Motor neuron (in vitro differentiated cells): Measurements from ENCODE around the gene TSHZ2. TPM values are rescaled to one million over a fixed set of nuclear protein-coding genes. Genes with fewer than 3 reads are reported as not detected.
A peak's percentile ranks its signal among the peaks of the same experiment; 100 is the strongest.
"Not testable (repeated sequence)": the region's sequence is repeated elsewhere in the genome, so short reads cannot be mapped to it uniquely, and the experiment has no call there.

Experiments
- ATAC-seq, 8 experiments: fragments of 200-7000 bp; cut with Tn5 transposase; replicated peaks in 6 of 8; 2 replicates each; pipeline ENCODE4 v1.8.0; 2021; ENCODE audit warnings: mild to moderate bottlenecking in 8 of 8, moderate library complexity in 8 of 8
- H3K27ac ChIP-seq, 2 donors: fragments of 250-450 bp; sonication (Bioruptor Pico); 2 replicates each; pipeline ENCODE4 v1.9.0; 2021; ENCODE audit warnings: antibody characterized with exemption in 2 of 2, mild to moderate bottlenecking in 2 of 2, moderate library complexity in 1 of 2
- H3K4me1 ChIP-seq, 2 donors: fragments of 250-450 bp; sonication (Bioruptor Pico); replicated peaks in 1 of 2; 2 replicates each; pipeline ENCODE4 v1.6.1; 2021; ENCODE audit warnings: antibody characterized with exemption in 2 of 2, mild to moderate bottlenecking in 2 of 2, moderate library complexity in 1 of 2
- H3K4me3 ChIP-seq, 5 donors: fragments of 250-450 bp; sonication (Bioruptor Pico); 2 replicates each; pipeline ENCODE4 v1.9.0; 2021; ENCODE audit warnings: antibody characterized with exemption in 5 of 5, mild to moderate bottlenecking in 5 of 5, moderate library complexity in 4 of 5
- WGBS, 10 experiments: fragments of 450-650 bp; shearing (Covaris generic); methylation state at CpG; one replicate each; pipeline ENCODE4 v1.0.0; 2022; 5-methylcytosine and 5-hydroxymethylcytosine counted together
- in situ Hi-C, 9 experiments: fragments of 400-800 bp; cut with MboI; loops; one replicate each; pipeline ENCODE4 v1.15.0; 2021; ENCODE audit warnings: low sequenced_read_pairs in 9 of 9, low pct_unique_long_range_greater_than_20kb in 2 of 9; ENCODE audit not compliant: unreplicated experiment in 9 of 9
- total RNA-seq, 8 experiments: library from RNA; unstranded; fragments of 300-600 nt; gene quantifications; 2 replicates each; pipeline versions ENCODE4 v1.2.3 to v1.2.4, GENCODE V29; 2022

Gene TSHZ2
- total RNA-seq, 8 experiments from 2014 or later: 11.4 to 125 (median 47.7) TPM

- H3K27ac ChIP-seq, ATAC-seq, H3K4me3 ChIP-seq, in situ Hi-C loops: not testable (repeated sequence)
- WGBS, 10 experiments: 60 to 100% (median 96%) methylated on average over 1 to 4 of the region's 5 CpGs; no CpG with 5 or more reads in 1 of the 10 experiments
- peaks cover 23 to 25% of the 10 kb centered on the region in 2 donors for H3K4me1 ChIP-seq
Observed at GRCh38 chr20:53024653-53025052, 52.5 kb downstream of the TSHZ2 start.

- ATAC-seq: peak in 1 of 8 experiments; percentile 91
- Histone ChIP-seq H3K27ac (no peak overlapping the region), H3K4me1 (peaks cover 19 to 31% of the 10 kb centered on the region in 2 donors), H3K4me3 (no peak overlapping the region)
- in situ Hi-C loops: no loop called here
Observed at GRCh38 chr20:53027089-53027488, 54.9 kb downstream of the TSHZ2 start.

- H3K4me1 ChIP-seq: peaks cover 12 to 24% of the 10 kb centered on the region in 2 donors
- H3K27ac ChIP-seq: no peak overlapping the region
- no peak overlapping the region for H3K4me3 ChIP-seq
- no peak for ATAC-seq
- in situ Hi-C loops: no loop called here
- 80 to 100% (median 93%) methylated on average over 1 to 6 of the region's 6 CpGs for WGBS, 10 experiments
Observed at GRCh38 chr20:53028337-53029007, 56.3 kb downstream of the TSHZ2 start.

GRCh38 chr20:53030061-53030460 lies 57.9 kb downstream of the TSHZ2 start:
- WGBS, 10 experiments: 65 to 100% (median 86%) methylated on average over 1 to 3 of the region's 3 CpGs; no CpG with 5 or more reads in 4 of the 10 experiments
- H3K27ac ChIP-seq: no peak overlapping the region
- no peak for ATAC-seq
- in situ Hi-C loops: no loop called here
- peaks cover 6 to 15% of the 10 kb centered on the region in 2 donors for H3K4me1 ChIP-seq
- H3K4me3 ChIP-seq: no peak overlapping the region

- 33 to 100% (median 92%) methylated on average over 2 to 11 of the region's 11 CpGs for WGBS, 10 experiments
- Histone ChIP-seq H3K4me3 (no peak overlapping the region), H3K27ac (no peak overlapping the region), H3K4me1 (peaks cover 8 to 23% of the 10 kb centered on the region in 2 donors)
- ATAC-seq: no peak
- in situ Hi-C loops: no loop called here
Observed at GRCh38 chr20:53032046-53032445, 59.9 kb downstream of the TSHZ2 start.

GRCh38 chr20:53032478-53032932 lies 60.3 kb downstream of the TSHZ2 start:
- in situ Hi-C loops: no loop called here
- Histone ChIP-seq H3K4me1 (peaks cover 13 to 27% of the 10 kb centered on the region in 2 donors), H3K4me3 (no peak overlapping the region), H3K27ac (no peak overlapping the region)
- 20 to 96% (median 50%) methylated on average over 2 to 5 of the region's 5 CpGs; no CpG with 5 or more reads in 3 of the 10 experiments for WGBS, 10 experiments
- ATAC-seq: peak in 4 of 8 experiments; percentile 50 to 100 (median 89)

GRCh38 chr20:53033176-53033575 lies 61.0 kb downstream of the TSHZ2 start:
- in situ Hi-C loops: no loop called here
- H3K4me1 ChIP-seq: peaks cover 19 to 32% of the 10 kb centered on the region in 2 donors
- H3K4me3 ChIP-seq: no peak overlapping the region
- no peak for ATAC-seq
- no peak overlapping the region for H3K27ac ChIP-seq
- 17 to 100% (median 69%) methylated on average over 1 to 6 of the region's 6 CpGs for WGBS, 10 experiments

- Histone ChIP-seq H3K4me3 (no peak overlapping the region), H3K4me1 (peaks cover 20 to 37% of the 10 kb centered on the region in 2 donors), H3K27ac (no peak overlapping the region)
- ATAC-seq: peak in 1 of 8 experiments; percentile 34
- WGBS, 10 experiments: 21 to 67% (median 51%) methylated on average over 1 to 3 of the region's 3 CpGs; no CpG with 5 or more reads in 4 of the 10 experiments
- in situ Hi-C loops: no loop called here
Observed at GRCh38 chr20:53034899-53035298, 62.7 kb downstream of the TSHZ2 start.

- peaks cover 29% of the 10 kb centered on the region in 2 donors for H3K4me1 ChIP-seq
- peak in 4 of 8 experiments; percentile 52 to 70 (median 57) for ATAC-seq
- no peak overlapping the region for H3K4me3 ChIP-seq
- in situ Hi-C loops: no loop called here
- 10 to 69% (median 45%) methylated on average over 4 to 8 of the region's 8 CpGs; no CpG with 5 or more reads in 2 of the 10 experiments for WGBS, 10 experiments
- H3K27ac ChIP-seq: no peak overlapping the region
Observed at GRCh38 chr20:53036992-53037391, 64.8 kb downstream of the TSHZ2 start.

- peak in 3 of 8 experiments; percentile 28 to 47 (median 29) for ATAC-seq
- WGBS, 10 experiments: 93 to 100% (median 100%) methylated on average over 1 to 9 of the region's 10 CpGs; no CpG with 5 or more reads in 6 of the 10 experiments
- no peak overlapping the region for H3K4me3 ChIP-seq
- in situ Hi-C loops: no loop called here
- peaks cover 23 to 29% of the 10 kb centered on the region in 2 donors for H3K4me1 ChIP-seq
- peak overlapping the region in 1 of 2 donors; percentile 62 for H3K27ac ChIP-seq
Observed at GRCh38 chr20:53037621-53038020, 65.5 kb downstream of the TSHZ2 start.

- H3K27ac ChIP-seq: no peak overlapping the region
- WGBS, 10 experiments: 79 to 100% (median 92%) methylated on average over 1 to 2 of the region's 2 CpGs; no CpG with 5 or more reads in 3 of the 10 experiments
Observed at GRCh38 chr20:53038299-53038698, 66.1 kb downstream of the TSHZ2 start.

GRCh38 chr20:53040693-53041589 lies 68.8 kb downstream of the TSHZ2 start:
- 30 to 100% (median 79%) methylated on average over 1 to 13 of the region's 14 CpGs for WGBS, 10 experiments
- no peak overlapping the region for H3K4me3 ChIP-seq
- in situ Hi-C loops: no loop called here
- peak in 4 of 8 experiments; percentile 13 to 26 (median 24) for ATAC-seq
- H3K4me1 ChIP-seq: peaks cover 21 to 26% of the 10 kb centered on the region in 2 donors
- no peak overlapping the region for H3K27ac ChIP-seq

More at GRCh38 chr20:53038299-53038698, 66.1 kb downstream of the TSHZ2 start:
- in situ Hi-C loops: no loop called here
- Histone ChIP-seq H3K4me1 (peaks cover 21 to 29% of the 10 kb centered on the region in 2 donors), H3K4me3 (no peak overlapping the region)
- ATAC-seq: peak in 4 of 8 experiments; percentile 38 to 64 (median 59)

GRCh38 chr20:53042521-53042920 lies 70.4 kb downstream of the TSHZ2 start:
- in situ Hi-C loops: no loop called here
- no peak for ATAC-seq
- 0 to 100% (median 86%) methylated on average over 1 to 3 of the region's 3 CpGs for WGBS, 10 experiments
- H3K4me1 ChIP-seq: peaks cover 9 to 19% of the 10 kb centered on the region in 2 donors
- no peak overlapping the region for H3K27ac ChIP-seq
- H3K4me3 ChIP-seq: no peak overlapping the region
